Stomach (tissue), 9 donors: Measurements from ENCODE around the gene AP3D1. TPM values are rescaled to one million over a fixed set of nuclear protein-coding genes. Genes with fewer than 3 reads are reported as not detected.
A peak's percentile ranks its signal among the peaks of the same experiment; 100 is the strongest.
"Not testable (repeated sequence)": the region's sequence is repeated elsewhere in the genome, so short reads cannot be mapped to it uniquely, and the experiment has no call there.

Source experiments
- DNase-seq, 2 donors: peaks; one replicate each; pipeline versions ENCODE4 v3.0.0 to v3.0.0-alpha.2; 2013 to 2019
- H3K27ac ChIP-seq, 5 donors: fragments of 200-600 bp in 4 of 5; sonication (generic) in 4 of 5; one replicate each; pipeline ENCODE4 v1.5.1; 2013 to 2019; ENCODE audit warnings: mild to moderate bottlenecking in 1 of 5, moderate library complexity in 1 of 5
- H3K27me3 ChIP-seq, 3 donors: fragments of 200-600 bp; sonication (generic); one replicate each; pipeline ENCODE4 v1.5.1; 2017 to 2019; ENCODE audit warnings: mixed run types in 1 of 3
- H3K36me3 ChIP-seq, 4 donors: fragments of 200-600 bp; sonication (generic); 1 replicate in 3 of 4; 2 replicates in 1 of 4; pipeline ENCODE4 v1.5.1; 2016 to 2019
- H3K4me1 ChIP-seq, 4 donors: fragments of 200-600 bp; sonication (generic); one replicate each; pipeline ENCODE4 v1.5.1; 2016 to 2019
- H3K4me3 ChIP-seq, 4 donors: fragments of 200-600 bp; sonication (generic) in 3 of 4; one replicate each; pipeline ENCODE4 v1.5.1; 2016 to 2019; ENCODE audit warnings: mild to moderate bottlenecking in 1 of 4
- H3K9me3 ChIP-seq, 4 donors: fragments of 200-600 bp; sonication (generic); one replicate each; pipeline ENCODE4 v1.5.1; 2016 to 2019
- CTCF ChIP-seq, 7 experiments: fragments of 450-650 bp in 4 of 7; fragments of 200-600 bp in 3 of 7; sonication (generic) in 3 of 7; IDR thresholded peaks; one replicate each; pipeline ENCODE4 v1.5.1; 2016 to 2019; ENCODE audit warnings: antibody characterized with exemption in 7 of 7, control low read depth in 2 of 7, mild to moderate bottlenecking in 1 of 7
- EP300 ChIP-seq: sonication (generic); formaldehyde crosslinking; IDR thresholded peaks from one replicate; pipeline ENCODE4 v1.6.1; 2017; ENCODE audit warnings: antibody characterized with exemption
- POLR2A ChIP-seq, 4 donors: fragments of 450-650 bp; IDR thresholded peaks; one replicate each; pipeline ENCODE4 v1.6.1; 2016; ENCODE audit warnings: antibody characterized with exemption in 4 of 4, control low read depth in 2 of 4, mild to moderate bottlenecking in 1 of 4, moderate library complexity in 1 of 4
- POLR2AphosphoS5 ChIP-seq, 3 donors: sonication (generic); formaldehyde crosslinking; IDR thresholded peaks; one replicate each; pipeline ENCODE4 v1.6.1; 2016; ENCODE audit warnings: antibody characterized with exemption in 3 of 3
- WGBS, 5 donors: extraction: QIAGEN DNeasy Blood & Tissue Kit in 3 of 5; methylation state at CpG; one replicate each; pipeline versions ENCODE4 v1.1.5 to v1.1.7; 2013 to 2018; 5-methylcytosine and 5-hydroxymethylcytosine counted together
- intact Hi-C: fragments of 100-400 bp; cut with DNase I; formaldehyde crosslinking; loops from one replicate; pipeline ENCODE4 v1.15.1; 2023; ENCODE audit warnings: low total_unique reads
- polyA plus RNA-seq, 3 donors: library from polyadenylated mRNA; stranded (reverse); fragments of 200-250 nt; gene quantifications; one replicate each; pipeline ENCODE4 v1.2.3, GENCODE V29; 2013
- total RNA-seq, 5 donors: library from RNA; depleted of rRNA; stranded (reverse); fragments of >200 nt; gene quantifications; one replicate each; pipeline versions ENCODE4 v1.1.0 to v1.2.3, GENCODE V29; 2014 to 2016
- donor health status: healthy with polysubstance abuse.
- donor health status: Bipolar disorder and iron deficiency.
- donor health status: healthy.

The AP3D1 gene
- total and polyA plus RNA-seq, 8 donors = 49.0 to 340 (median 85.0) TPM

GRCh38 chr19:2129486-2129885, 21.9 kb downstream of the AP3D1 start:
- no peaks in the 10 kb centered on the region for H3K27me3 ChIP-seq
- WGBS, 5 donors = 94 to 100% (median 97%) methylated on average over 1 to 11 of the region's 11 CpGs
- DNase-seq = no peak
- no peaks in the 10 kb centered on the region for H3K9me3 ChIP-seq
- H3K4me3 ChIP-seq = no peak overlapping the region
- no peaks in the 10 kb centered on the region for H3K4me1 ChIP-seq
- intact Hi-C loops = no loop called here
- H3K36me3 ChIP-seq = peaks cover 70 to 95% (median 93%) of the 10 kb centered on the region in 4 donors
- TF ChIP-seq POLR2AphosphoS5 (IDR thresholded peaks at IDR 0.05) (no peak), EP300 (no peak), POLR2A (IDR thresholded peaks at IDR 0.05) (no peak)
- H3K27ac ChIP-seq = no peak overlapping the region

GRCh38 chr19:2129022-2129421, 22.3 kb downstream of the AP3D1 start:
- Histone ChIP-seq H3K27me3 (no peaks in the 10 kb centered on the region), H3K36me3 (peaks cover 73 to 96% (median 95%) of the 10 kb centered on the region in 4 donors), H3K9me3 (no peaks in the 10 kb centered on the region), H3K27ac (no peak overlapping the region), H3K4me3 (no peak overlapping the region), H3K4me1 (no peaks in the 10 kb centered on the region)
- 93 to 97% (median 94%) methylated on average over 9 to 21 of the region's 21 CpGs for WGBS, 5 donors
- no peak for DNase-seq
- no peak for TF ChIP-seq POLR2A (IDR thresholded peaks at IDR 0.05)
- no peak for TF ChIP-seq POLR2AphosphoS5 (IDR thresholded peaks at IDR 0.05)
- intact Hi-C loops = no loop called here

- 80 to 94% (median 86%) methylated on average over 8 to 27 of the region's 34 CpGs for WGBS, 5 donors
- not testable (repeated sequence) for H3K27ac ChIP-seq
Observed at GRCh38 chr19:2128252-2128651, 23.1 kb downstream of the AP3D1 start.

GRCh38 chr19:2127758-2128157, 23.6 kb downstream of the AP3D1 start:
- TF ChIP-seq CTCF (IDR thresholded peaks at IDR 0.05) = no peak
- TF ChIP-seq EP300 = no peak
- TF ChIP-seq POLR2A (IDR thresholded peaks at IDR 0.05) = no peak
- TF ChIP-seq POLR2AphosphoS5 (IDR thresholded peaks at IDR 0.05) = no peak
- no peak overlapping the region for H3K27ac ChIP-seq
- no peak overlapping the region for H3K4me3 ChIP-seq
- intact Hi-C loops = no loop called here
- H3K27me3 ChIP-seq = no peaks in the 10 kb centered on the region
- no peaks in the 10 kb centered on the region for H3K4me1 ChIP-seq
- H3K36me3 ChIP-seq = peaks cover 77 to 96% (median 95%) of the 10 kb centered on the region in 4 donors
- DNase-seq = peak in 1 of 2 donors; percentile 72
- 65 to 79% (median 68%) methylated on average over 7 to 19 of the region's 19 CpGs for WGBS, 5 donors
- H3K9me3 ChIP-seq = no peaks in the 10 kb centered on the region

More at GRCh38 chr19:2128252-2128651, 23.1 kb downstream of the AP3D1 start:
- intact Hi-C loops, DNase-seq, H3K27me3 ChIP-seq, H3K9me3 ChIP-seq, H3K4me3 ChIP-seq, H3K4me1 ChIP-seq: not testable (repeated sequence)
- H3K36me3 ChIP-seq = peaks cover 75 to 96% (median 95%) of the 10 kb centered on the region in 4 donors

GRCh38 chr19:2126879-2127518, 24.4 kb downstream of the AP3D1 start:
- no peak for TF ChIP-seq EP300
- TF ChIP-seq CTCF (IDR thresholded peaks at IDR 0.05) = no peak
- no peak for TF ChIP-seq POLR2AphosphoS5 (IDR thresholded peaks at IDR 0.05)
- no peak for TF ChIP-seq POLR2A (IDR thresholded peaks at IDR 0.05)
- no peaks in the 10 kb centered on the region for H3K27me3 ChIP-seq
- no peak overlapping the region for H3K27ac ChIP-seq
- no peak for DNase-seq
- H3K4me3 ChIP-seq = no peak overlapping the region
- H3K4me1 ChIP-seq = no peaks in the 10 kb centered on the region
- WGBS, 5 donors = 92 to 96% (median 94%) methylated on average over 13 to 24 of the region's 24 CpGs
- intact Hi-C loops = no loop called here
- no peaks in the 10 kb centered on the region for H3K9me3 ChIP-seq
- peaks cover 77 to 96% (median 95%) of the 10 kb centered on the region in 4 donors for H3K36me3 ChIP-seq
